ENCODE data around the gene MOSMO.

- TF ChIP-seq CTCF (conservative IDR thresholded peaks at IDR 0.05; ENCODE audit: low read depth, low read length) (no peak), RFX5 (IDR thresholded peaks at IDR 0.05; ENCODE audit: low read depth, low read length) (no peak), MAZ (IDR thresholded peaks at IDR 0.05; ENCODE audit: borderline replicate concordance, low read depth, low read length) (no peak), POLR2A (IDR thresholded peaks at IDR 0.05; ENCODE audit: low read depth, low read length) (no peak), SMC3 (IDR thresholded peaks at IDR 0.05; ENCODE audit: low read depth, low read length) (no peak), RAD21 (IDR thresholded peaks at IDR 0.05; ENCODE audit: low read length) (no peak), FOS (IDR thresholded peaks at IDR 0.05; ENCODE audit: low read depth, low read length) (no peak), CEBPB (IDR thresholded peaks at IDR 0.05; ENCODE audit: low read depth, low read length) (no peak), ELK1 (IDR thresholded peaks at IDR 0.05; ENCODE audit: borderline replicate concordance, low read depth, low read length) (no peak), MAFK (IDR thresholded peaks at IDR 0.05; ENCODE audit: low read depth, low read length) (no peak), BHLHE40 (IDR thresholded peaks at IDR 0.05; ENCODE audit: low read depth, low read length) (no peak), CHD1 (IDR thresholded peaks at IDR 0.05; ENCODE audit: low read depth, low read length) (no peak), MXI1 (IDR thresholded peaks at IDR 0.05; ENCODE audit: borderline replicate concordance, low read depth, low read length) (no peak)
Measured at GRCh38 chr16:22005746-22006145, 2.2 kb upstream of the MOSMO start.
